T-helper 1 cell treated with Interleukin-12 subunit alpha and Interleukin-12 subunit beta and Interleukin-4 antibody, amounts not matched to agents 30 μg/mL and 1 μg/mL, for 36 hours (primary cell): Measurements from ENCODE around the gene ALG5.

Experiments
- H3K27ac Mint-ChIP-seq: one replicate; pipeline ENCODE4 v1.8.0; 2021; ENCODE audit warnings: mild to moderate bottlenecking, mixed read lengths
- H3K27me3 Mint-ChIP-seq: one replicate; pipeline ENCODE4 v1.8.0; 2021; ENCODE audit warnings: low read depth, mixed read lengths
- H3K36me3 Mint-ChIP-seq: one replicate; pipeline ENCODE4 v1.8.0; 2021; ENCODE audit warnings: low read depth, mixed read lengths
- H3K4me1 Mint-ChIP-seq: one replicate; pipeline ENCODE4 v1.8.0; 2021; ENCODE audit warnings: low read depth, mixed read lengths
- H3K4me3 Mint-ChIP-seq: one replicate; pipeline ENCODE4 v1.8.0; 2021; ENCODE audit warnings: mild to moderate bottlenecking, moderate library complexity, mixed read lengths
- H3K9me3 Mint-ChIP-seq: one replicate; pipeline ENCODE4 v1.8.0; 2021; ENCODE audit warnings: mixed read lengths

Gene ALG5

DNA sequence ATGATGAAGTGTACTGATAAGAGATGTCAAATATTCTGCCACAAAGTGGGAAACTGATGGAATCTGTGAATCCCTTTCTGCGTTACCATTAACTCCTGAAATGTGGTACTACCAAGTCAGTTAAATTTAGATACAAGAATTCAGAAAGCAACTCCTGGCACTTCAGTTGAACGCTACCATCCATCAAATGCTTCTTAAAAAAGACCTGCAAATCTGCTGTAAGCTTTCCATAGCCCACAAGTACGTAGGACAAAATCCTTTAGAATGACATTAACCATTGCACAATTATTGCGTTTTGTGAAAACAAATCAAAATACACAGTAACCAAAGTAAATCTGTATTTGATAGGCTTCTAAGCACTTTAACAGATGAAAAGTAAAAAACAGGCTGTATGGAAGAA lies 84.5 kb downstream of the ALG5 start:
- H3K4me1 Mint-ChIP-seq, result no peaks in the 10 kb centered on the region
- H3K9me3 Mint-ChIP-seq, result no peaks in the 10 kb centered on the region
- peaks cover 47% of the 10 kb centered on the region for H3K27me3 Mint-ChIP-seq
- H3K36me3 Mint-ChIP-seq, result no peaks in the 10 kb centered on the region
- H3K4me3 Mint-ChIP-seq, result no peak overlapping the region
- H3K27ac Mint-ChIP-seq, result no peak overlapping the region

DNA sequence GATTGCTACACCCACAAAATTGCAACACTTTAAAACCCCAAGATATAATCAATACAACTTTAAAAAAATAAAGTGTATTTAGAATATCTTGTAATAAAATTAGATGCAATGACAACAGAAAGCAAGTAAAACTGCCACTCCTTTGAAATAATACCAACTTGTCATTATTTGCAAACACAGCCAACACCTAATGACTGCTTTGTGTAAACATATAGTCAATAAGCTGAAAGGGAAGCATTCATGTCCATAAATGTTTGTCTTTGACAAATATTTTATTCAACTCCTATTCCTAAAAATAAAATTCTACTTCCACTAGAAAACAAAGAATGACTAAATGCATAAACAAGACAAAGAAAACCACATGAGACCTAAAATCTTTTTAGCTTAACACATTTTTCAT lies 85.7 kb downstream of the ALG5 start:
- no peaks in the 10 kb centered on the region for H3K9me3 Mint-ChIP-seq
- no peak overlapping the region for H3K27ac Mint-ChIP-seq
- no peaks in the 10 kb centered on the region for H3K36me3 Mint-ChIP-seq
- H3K4me1 Mint-ChIP-seq, result no peaks in the 10 kb centered on the region
- peaks cover 41% of the 10 kb centered on the region for H3K27me3 Mint-ChIP-seq
- H3K4me3 Mint-ChIP-seq, result no peak overlapping the region

DNA sequence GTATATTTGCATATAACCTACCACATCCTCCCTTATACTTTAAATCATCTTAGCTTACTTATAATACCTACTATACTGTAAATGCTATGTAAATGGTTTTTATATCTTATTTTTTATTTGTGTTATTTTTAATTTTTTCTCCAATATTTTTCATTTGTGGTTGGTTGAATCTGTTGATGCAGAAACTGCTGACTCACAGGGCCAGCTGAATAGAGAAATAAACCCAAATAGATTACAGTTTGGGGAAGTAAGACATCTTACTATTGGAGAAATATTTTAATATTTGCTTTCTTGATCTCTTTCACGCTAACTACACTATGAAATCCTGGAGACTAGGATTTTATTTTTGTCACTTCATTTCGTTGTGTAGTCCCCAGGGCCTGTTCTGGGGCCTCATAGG lies 86.2 kb downstream of the ALG5 start:
- no peaks in the 10 kb centered on the region for H3K4me1 Mint-ChIP-seq
- no peaks in the 10 kb centered on the region for H3K9me3 Mint-ChIP-seq
- peaks cover 37% of the 10 kb centered on the region for H3K27me3 Mint-ChIP-seq
- no peaks in the 10 kb centered on the region for H3K36me3 Mint-ChIP-seq
- no peak overlapping the region for H3K4me3 Mint-ChIP-seq
- H3K27ac Mint-ChIP-seq, result no peak overlapping the region

DNA sequence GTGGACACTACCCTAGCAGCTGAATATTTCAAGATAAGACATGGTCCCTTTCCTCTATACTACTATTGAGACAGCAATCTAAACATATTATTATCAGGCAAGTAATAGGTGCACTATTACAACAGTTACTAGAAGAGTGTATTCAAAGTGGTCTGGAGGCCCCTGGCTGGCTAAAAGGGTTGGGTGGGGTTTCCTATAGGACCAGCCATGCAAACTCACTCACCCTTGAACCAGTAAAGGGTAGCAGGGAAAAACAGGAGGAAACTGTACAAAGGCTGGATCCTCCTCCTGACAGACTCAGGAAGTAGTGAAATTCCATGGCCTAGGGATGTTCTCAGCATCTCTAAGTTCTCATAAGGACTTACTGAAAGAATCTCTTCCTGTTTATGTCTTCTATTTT lies 86.8 kb downstream of the ALG5 start:
- no peak overlapping the region for H3K27ac Mint-ChIP-seq
- no peak overlapping the region for H3K4me3 Mint-ChIP-seq
- no peaks in the 10 kb centered on the region for H3K36me3 Mint-ChIP-seq
- no peaks in the 10 kb centered on the region for H3K4me1 Mint-ChIP-seq
- H3K27me3 Mint-ChIP-seq, result peaks cover 31% of the 10 kb centered on the region
- H3K9me3 Mint-ChIP-seq, result no peaks in the 10 kb centered on the region

DNA sequence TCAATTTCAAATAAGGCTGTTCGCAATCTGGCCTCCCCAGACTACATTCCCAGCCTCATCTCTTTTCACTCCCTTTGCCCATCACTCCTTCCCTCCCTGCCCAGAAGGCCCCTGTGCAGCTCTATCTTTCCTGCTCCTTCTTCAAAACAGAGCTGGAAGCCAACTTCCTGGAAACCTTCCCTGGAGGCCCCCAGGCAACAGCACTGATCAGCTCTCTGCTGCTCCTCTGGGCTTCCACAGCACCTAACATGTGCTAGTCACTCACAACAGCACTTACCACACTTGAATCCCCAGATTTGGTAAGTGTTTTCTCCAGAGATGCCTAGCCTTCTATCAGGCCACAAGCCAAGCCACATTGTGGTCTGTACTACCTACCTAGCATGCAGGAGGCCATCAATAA lies 88.6 kb downstream of the ALG5 start:
- Mint-ChIP-seq H3K27me3 (peaks cover 28% of the 10 kb centered on the region), H3K9me3 (no peaks in the 10 kb centered on the region), H3K4me1 (no peaks in the 10 kb centered on the region), H3K27ac (no peak overlapping the region), H3K4me3 (no peak overlapping the region), H3K36me3 (no peaks in the 10 kb centered on the region)

DNA sequence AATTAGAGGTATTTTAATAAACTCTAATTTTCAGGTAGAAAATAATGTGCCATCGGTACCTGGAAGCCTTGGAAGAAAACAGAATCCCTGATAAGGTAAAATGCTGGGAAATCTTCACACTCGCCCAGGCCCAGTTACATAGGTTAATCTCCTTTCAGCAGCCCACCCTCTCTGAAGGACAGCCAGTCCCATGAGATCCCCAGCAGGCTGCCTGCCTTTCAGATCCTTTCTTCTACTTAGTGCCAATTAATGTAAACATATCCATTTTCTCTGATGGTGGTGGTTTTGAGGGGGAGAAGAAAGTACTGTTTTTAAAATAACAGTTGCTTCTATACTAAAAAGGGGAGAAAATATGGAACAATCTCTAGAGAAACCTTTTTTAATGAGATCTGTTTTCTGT lies 91.3 kb downstream of the ALG5 start:
- no peak overlapping the region for H3K4me3 Mint-ChIP-seq
- H3K27me3 Mint-ChIP-seq, result peaks cover 23% of the 10 kb centered on the region
- no peaks in the 10 kb centered on the region for H3K9me3 Mint-ChIP-seq

DNA sequence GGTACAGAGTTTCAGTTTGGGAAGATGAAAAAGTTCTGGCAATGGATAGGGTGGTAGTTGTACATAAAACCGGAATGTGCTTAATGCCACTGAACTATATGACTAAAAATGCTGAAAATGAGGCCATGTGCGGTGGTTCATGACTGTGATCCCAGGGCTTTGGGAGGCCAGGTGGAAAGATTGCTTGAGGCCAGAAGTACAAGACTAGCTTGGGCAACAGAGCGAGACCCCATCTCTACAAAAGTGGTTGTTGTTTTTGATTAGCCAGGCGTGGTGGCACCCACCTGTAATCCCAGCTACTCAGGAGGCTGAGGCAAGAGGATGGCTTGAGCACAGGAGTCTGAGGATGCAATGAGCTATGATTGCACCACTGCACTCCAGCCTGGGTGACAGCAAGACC lies 91.9 kb downstream of the ALG5 start:
- no peaks in the 10 kb centered on the region for H3K9me3 Mint-ChIP-seq
- H3K36me3 Mint-ChIP-seq, result no peaks in the 10 kb centered on the region
- no peak overlapping the region for H3K4me3 Mint-ChIP-seq
- H3K27ac Mint-ChIP-seq, result no peak overlapping the region
- H3K27me3 Mint-ChIP-seq, result peaks cover 23% of the 10 kb centered on the region
- no peaks in the 10 kb centered on the region for H3K4me1 Mint-ChIP-seq

More for the DNA sequence above, 91.3 kb downstream of the ALG5 start:
- Mint-ChIP-seq H3K27ac (no peak overlapping the region), H3K36me3 (no peaks in the 10 kb centered on the region), H3K4me1 (no peaks in the 10 kb centered on the region)

DNA sequence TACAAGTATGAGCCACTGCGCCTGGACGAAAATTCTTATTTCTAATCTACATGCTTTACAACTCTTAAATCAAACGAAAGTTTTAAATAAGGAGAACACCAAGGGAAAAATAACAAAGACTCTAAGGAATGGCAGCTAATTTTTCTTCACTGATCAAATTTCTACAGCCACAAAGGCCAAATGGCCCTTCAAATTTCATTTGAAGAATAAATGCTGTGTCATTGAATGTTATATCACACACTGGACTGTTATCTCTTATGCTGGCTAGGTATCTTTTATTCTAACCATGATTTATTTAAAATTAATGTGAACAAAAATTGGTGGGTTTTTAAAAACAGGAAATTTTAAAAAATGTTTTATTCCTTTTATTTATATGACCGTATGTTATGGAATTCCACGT lies 93.2 kb downstream of the ALG5 start:
- Mint-ChIP-seq H3K4me3 (no peak overlapping the region), H3K4me1 (no peaks in the 10 kb centered on the region), H3K27ac (no peak overlapping the region), H3K27me3 (peaks cover 30% of the 10 kb centered on the region), H3K9me3 (no peaks in the 10 kb centered on the region), H3K36me3 (no peaks in the 10 kb centered on the region)

DNA sequence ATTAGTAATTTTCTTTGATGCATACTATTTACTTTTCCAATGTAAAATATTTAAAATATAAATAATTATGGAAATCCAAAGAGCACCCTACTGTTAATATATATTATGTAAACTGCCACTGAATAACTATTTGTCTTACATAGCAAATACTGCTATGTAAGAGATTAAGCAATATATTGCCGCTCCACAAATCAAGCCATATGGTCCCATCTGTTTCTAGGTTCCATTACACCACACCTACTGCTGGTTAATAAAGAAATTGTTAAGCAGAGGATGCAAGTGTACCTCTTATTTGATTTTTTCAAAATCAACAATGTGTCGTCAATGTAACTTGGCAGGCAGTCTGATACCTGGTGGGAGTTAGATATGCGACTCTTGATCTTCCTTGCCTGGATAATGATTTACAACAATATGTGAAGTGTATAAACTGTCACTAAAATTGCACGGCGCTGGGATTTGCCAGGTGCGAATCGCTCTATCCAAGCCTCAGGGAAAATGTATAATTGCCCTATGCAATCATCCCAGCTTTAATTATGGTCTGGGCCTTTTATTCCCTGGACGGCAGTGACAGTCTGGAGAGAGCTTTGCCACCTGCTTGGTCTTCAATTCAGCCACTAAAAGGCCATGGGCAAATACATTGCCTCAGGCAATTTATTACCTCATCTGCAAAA lies 95.1 kb downstream of the ALG5 start:
- H3K36me3 Mint-ChIP-seq, result no peaks in the 10 kb centered on the region
- no peak overlapping the region for H3K4me3 Mint-ChIP-seq
- peaks cover 39% of the 10 kb centered on the region for H3K27me3 Mint-ChIP-seq
- no peak overlapping the region for H3K27ac Mint-ChIP-seq
- no peaks in the 10 kb centered on the region for H3K9me3 Mint-ChIP-seq
- no peaks in the 10 kb centered on the region for H3K4me1 Mint-ChIP-seq
